DMS53 treated with DMSO at 0.1 percent for 48 hours (cell line): ENCODE measurements around the gene OR4N2.
"Not testable (repeated sequence)": the region's sequence is repeated elsewhere in the genome, so short reads cannot be mapped to it uniquely, and the experiment has no call there.

Source experiments
- DNase-seq: peaks from one replicate; lab custom pipeline; 2025; ENCODE audit not compliant: unreplicated experiment; lab: John Stamatoyannopoulos, UW

Gene OR4N2

DNA sequence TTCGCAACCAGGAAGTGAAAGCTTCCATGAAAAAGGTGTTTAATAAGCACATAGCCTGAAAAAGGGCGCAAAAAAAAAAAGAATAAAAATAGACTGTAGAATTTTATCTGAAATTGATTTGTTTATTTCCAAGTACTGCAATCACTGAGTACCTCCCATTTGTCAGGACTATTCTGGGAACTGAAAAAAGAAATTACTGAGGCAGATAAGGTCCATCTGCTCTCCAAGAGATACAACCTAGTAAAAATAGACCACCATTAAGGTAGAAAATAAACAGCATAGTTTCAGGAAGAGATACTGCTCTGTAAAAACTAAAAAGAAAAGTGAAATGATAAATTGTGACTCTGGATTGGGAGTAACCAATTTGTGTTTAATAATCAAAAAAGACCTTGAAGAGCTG lies 24.7 kb downstream of the OR4N2 start:
- no peak for DNase-seq

- DNase-seq = not testable (repeated sequence)
Observed at GRCh38 chr14:19834203-19834848, 30.8 kb downstream of the OR4N2 start.

- no peak for DNase-seq
Observed at GRCh38 chr14:19838433-19838832, 34.9 kb downstream of the OR4N2 start.

- no peak for DNase-seq
Observed at GRCh38 chr14:19851365-19851764, 47.8 kb downstream of the OR4N2 start.

GRCh38 chr14:19866061-19866669 lies 62.6 kb downstream of the OR4N2 start:
- not testable (repeated sequence) for DNase-seq

GRCh38 chr14:19873178-19873577 lies 69.6 kb downstream of the OR4N2 start:
- no peak for DNase-seq

DNA sequence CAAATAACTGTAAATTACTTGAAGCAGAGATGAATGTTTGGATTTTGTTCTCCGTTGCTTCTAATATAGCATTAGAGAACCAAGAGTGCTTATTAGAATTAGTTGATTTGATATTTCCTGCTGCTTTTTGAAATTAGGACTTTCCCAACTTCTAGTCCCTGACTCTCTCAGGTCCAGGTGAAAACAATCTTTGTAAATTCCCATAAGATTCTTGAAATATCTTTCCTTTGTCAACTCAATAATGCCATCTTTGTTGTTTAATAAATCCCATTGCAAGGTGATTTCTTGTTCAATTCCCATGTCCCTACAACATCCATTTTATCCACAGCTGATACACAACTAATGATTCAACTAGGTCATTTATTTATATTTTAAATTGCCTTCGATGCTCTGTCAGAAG lies 71.3 kb downstream of the OR4N2 start, which contains the start of gene OR4K2:
Gene OR4K2 (plus strand): TSS at position 301 of the 400 bp plus-strand sequence. CDS start 1,126 bp downstream, outside the sequence.
- DNase-seq = no peak

DNA sequence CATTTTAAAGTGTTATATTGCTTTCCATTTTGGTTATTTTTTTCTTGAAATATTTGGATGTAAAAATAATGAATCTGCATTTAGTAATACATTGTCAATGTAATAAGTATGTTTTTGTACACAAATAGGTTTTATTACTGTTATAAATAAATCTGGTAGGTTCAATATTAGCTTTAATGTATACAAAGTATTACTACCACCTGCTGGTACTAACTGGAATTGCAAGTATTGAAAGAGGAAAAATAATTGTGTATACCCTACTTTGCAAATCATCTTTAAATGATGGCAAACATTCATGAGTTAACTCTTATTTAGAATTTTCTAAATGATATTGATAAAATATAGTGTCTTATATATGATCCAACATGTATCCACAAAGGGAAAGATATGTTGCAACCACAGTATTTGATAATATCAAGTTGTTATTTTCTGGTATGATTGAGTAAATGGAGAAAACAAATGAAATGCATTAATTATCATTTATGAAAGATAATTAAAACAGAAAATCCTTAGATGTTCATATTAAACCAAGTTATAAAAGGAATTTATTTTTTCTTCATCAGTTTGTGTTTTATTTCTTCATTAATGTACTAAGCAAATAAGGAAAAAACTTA lies 74.6 kb downstream of the OR4N2 start:
- DNase-seq = no peak
